WTC11 (cell line): Measurements from ENCODE around the gene CORO6. TPM values are rescaled to one million over a fixed set of nuclear protein-coding genes. Genes with fewer than 3 reads are reported as not detected.

Experiments used
- ATF1 ChIP-seq: sonication (generic); formaldehyde crosslinking; IDR thresholded peaks from 2 replicates; pipeline ENCODE4 v1.8.1; 2023; ENCODE audit warnings: mild to moderate bottlenecking, moderate library complexity, missing genetic modification reagents
- CREB1 ChIP-seq: sonication (generic); formaldehyde crosslinking; IDR thresholded peaks from 2 replicates; pipeline ENCODE4 v1.8.0; 2023; ENCODE audit warnings: mild to moderate bottlenecking, missing genetic modification reagents
- CREM ChIP-seq: sonication (generic); formaldehyde crosslinking; IDR thresholded peaks from 2 replicates; pipeline ENCODE4 v1.8.1; 2022; ENCODE audit warnings: mild to moderate bottlenecking, missing genetic modification reagents, moderate library complexity
- HMGXB4 ChIP-seq: sonication (generic); formaldehyde crosslinking; IDR thresholded peaks from 2 replicates; pipeline ENCODE4 v1.8.1; 2023; ENCODE audit warnings: mild to moderate bottlenecking, moderate library complexity, missing genetic modification reagents
- IRF1 ChIP-seq: sonication (generic); formaldehyde crosslinking; IDR thresholded peaks from 2 replicates; pipeline ENCODE4 v1.8.0; 2023; ENCODE audit warnings: missing genetic modification reagents
- MLX ChIP-seq: sonication (generic); formaldehyde crosslinking; IDR thresholded peaks from 2 replicates; pipeline ENCODE4 v1.8.1; 2023; ENCODE audit warnings: mild to moderate bottlenecking, missing genetic modification reagents, moderate library complexity
- RELA ChIP-seq: sonication (generic); formaldehyde crosslinking; IDR thresholded peaks from 2 replicates; pipeline ENCODE4 v1.8.1; 2022; ENCODE audit warnings: missing genetic modification reagents, mild to moderate bottlenecking, borderline replicate concordance
- USF1 ChIP-seq: sonication (generic); formaldehyde crosslinking; IDR thresholded peaks from 2 replicates; pipeline ENCODE4 v1.8.0; 2022; ENCODE audit warnings: mild to moderate bottlenecking, missing genetic modification reagents
- ZNF219 ChIP-seq: sonication (generic); formaldehyde crosslinking; IDR thresholded peaks from 2 replicates; pipeline ENCODE4 v1.8.0; 2023; ENCODE audit warnings: missing genetic modification reagents, mild to moderate bottlenecking, borderline replicate concordance
- ZNF232 ChIP-seq: sonication (generic); formaldehyde crosslinking; IDR thresholded peaks from 2 replicates; pipeline ENCODE4 v1.8.0; 2022; ENCODE audit warnings: mild to moderate bottlenecking, missing genetic modification reagents
- ZNF425 ChIP-seq: fragments of 250-450 bp; sonication (Bioruptor Pico); conservative IDR thresholded peaks from 2 replicates; pipeline ENCODE4 v1.9.0; 2021; ENCODE audit warnings: mild to moderate bottlenecking
- total RNA-seq: library from RNA; stranded (reverse); gene quantifications from 3 replicates; pipeline ENCODE4 v1.2.3, GENCODE V29; 2021

The CORO6 gene
- total RNA-seq, 1 experiment from 2014 or later, result 8.9 TPM

GRCh38 chr17:29565643-29566472, 56.9 kb downstream of the CORO6 start (continued):
- TF ChIP-seq ZNF219 (CRISPR knock-in tag), result no peak
- 0 out of 2 replicates have a peak, but pooled peaks have one; percentile 67 for TF ChIP-seq RELA (CRISPR knock-in tag)
- no peak for TF ChIP-seq CREM (CRISPR knock-in tag)
- no peak for TF ChIP-seq ZNF232 (CRISPR knock-in tag)
- no peak for TF ChIP-seq CREB1 (CRISPR knock-in tag)
- TF ChIP-seq ZNF425 (CRISPR knock-in tag), result no peak
- no peak for TF ChIP-seq MLX
- TF ChIP-seq ATF1 (CRISPR knock-in tag), result no peak
- no peak for TF ChIP-seq IRF1 (CRISPR knock-in tag)
- TF ChIP-seq USF1 (CRISPR knock-in tag), result no peak
- TF ChIP-seq HMGXB4, result no peak

Other genes with a start within 250 kb of the CORO6 start
- 86.4 to 87.1 TPM (median 86.5 TPM) in 3 replicates for gene TAOK1, start 232.5 kb downstream of the CORO6 start, total RNA-seq
- 2.6 to 3.3 TPM (median 2.8 TPM) in 3 replicates for gene ABHD15, start 55.9 kb downstream of the CORO6 start, total RNA-seq
- gene TP53I13, start 54.2 kb downstream of the CORO6 start, total RNA-seq, result 33.1 to 41.9 TPM (median 36.7 TPM) in 3 replicates
- gene GIT1, start 33.3 kb downstream of the CORO6 start, total RNA-seq, result 43.9 to 66.9 TPM (median 45.0 TPM) in 3 replicates
- gene ANKRD13B, start 29.8 kb downstream of the CORO6 start, total RNA-seq, result 29.8 to 45.5 TPM (median 32.2 TPM) in 3 replicates